ENCODE results near the gene RIOX2. TPM values are rescaled to one million over a fixed set of nuclear protein-coding genes. Genes with fewer than 3 reads are reported as not detected.

The RIOX2 gene
- total and polyA plus RNA-seq, 7 donors, result 9.0 to 23.5 (median 16.8) TPM

DNA sequence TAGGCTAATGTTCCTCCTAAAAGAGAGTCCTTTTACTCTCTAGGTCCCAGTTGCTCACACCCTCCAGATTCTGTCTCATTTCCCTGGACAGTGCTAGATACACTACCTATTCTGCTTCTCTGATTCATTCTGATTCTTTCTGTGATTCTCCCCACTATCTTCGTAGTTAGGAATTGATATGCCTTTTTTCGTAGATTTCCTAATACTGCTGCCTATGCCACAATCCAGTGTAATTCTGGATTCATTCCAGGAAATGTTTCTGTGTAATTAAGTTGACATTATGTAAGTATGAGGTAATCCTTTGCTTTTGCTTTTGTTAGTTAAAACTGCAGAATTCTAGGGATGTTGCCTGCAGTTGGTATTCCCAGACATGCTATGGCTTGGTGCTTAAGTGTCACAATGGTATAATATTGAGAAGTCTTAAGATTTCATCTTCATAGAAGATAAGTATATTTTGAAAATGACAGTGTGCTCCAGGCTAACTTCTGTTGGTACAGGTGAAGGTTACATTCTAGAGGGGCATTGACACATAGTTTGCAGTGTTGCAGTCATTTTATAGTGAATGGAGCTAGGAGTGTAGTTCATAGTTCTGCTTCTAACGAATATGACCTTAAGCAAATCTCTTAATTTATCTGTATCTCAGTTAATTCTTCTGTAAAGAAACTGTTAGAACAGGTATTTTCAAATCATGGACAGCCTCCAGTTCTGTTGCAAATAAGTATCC is 54.3 kb downstream of the RIOX2 start:
- WGBS, 2 donors, result 85 to 87% methylated on average over 3 of the region's 3 CpGs
- no peak overlapping the region for H3K27ac ChIP-seq
- intact Hi-C loops (cut with DNase I), result no loop called here
- no peak for DNase-seq
- TF ChIP-seq CTCF (IDR thresholded peaks at IDR 0.05) (no peak), EP300 (IDR thresholded peaks at IDR 0.05) (no peak), POLR2AphosphoS5 (IDR thresholded peaks at IDR 0.05) (no peak), POLR2A (IDR thresholded peaks at IDR 0.05) (no peak)
- H3K9me3 ChIP-seq, result no peaks in the 10 kb centered on the region
- H3K4me1 ChIP-seq, result no peaks in the 10 kb centered on the region
- H3K36me3 ChIP-seq, result peaks cover 2 to 91% (median 15%) of the 10 kb centered on the region in 4 donors
- no peaks in the 10 kb centered on the region for H3K27me3 ChIP-seq
- no peak overlapping the region for H3K4me3 ChIP-seq

DNA sequence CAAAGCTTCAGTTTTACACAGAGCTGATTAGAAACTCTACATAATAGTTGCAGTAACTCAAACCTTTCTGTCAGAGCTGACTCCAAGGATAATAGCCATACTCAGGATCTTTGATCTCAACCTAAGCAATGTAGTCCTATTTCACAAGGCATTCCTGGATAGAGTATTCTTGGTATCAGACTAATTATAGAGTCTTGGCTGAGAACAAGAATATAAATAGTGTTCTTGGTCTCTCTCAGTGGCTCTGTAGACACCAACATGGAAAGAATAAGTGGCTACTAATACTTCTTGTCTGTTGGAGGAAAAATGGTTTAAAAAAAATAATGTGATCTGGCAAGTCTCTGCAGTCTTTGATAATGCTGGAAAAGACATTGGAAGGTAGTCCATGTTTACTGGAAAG is 55.7 kb downstream of the RIOX2 start:
- Histone ChIP-seq H3K4me3 (no peak overlapping the region), H3K27ac (no peak overlapping the region), H3K9me3 (no peaks in the 10 kb centered on the region), H3K4me1 (peaks cover 0 to 2% (median 0%) of the 10 kb centered on the region in 4 donors), H3K36me3 (peaks cover 2 to 98% (median 14%) of the 10 kb centered on the region in 4 donors), H3K27me3 (no peaks in the 10 kb centered on the region)
- intact Hi-C loops (cut with DNase I), result no loop called here
- TF ChIP-seq CTCF (IDR thresholded peaks at IDR 0.05), result no peak
- no peak for TF ChIP-seq EP300 (IDR thresholded peaks at IDR 0.05)
- no peak for TF ChIP-seq POLR2A (IDR thresholded peaks at IDR 0.05)
- TF ChIP-seq POLR2AphosphoS5 (IDR thresholded peaks at IDR 0.05), result no peak
- DNase-seq, result no peak

GRCh38 chr3:97914388-97914787 is 57.8 kb downstream of the RIOX2 start:
- intact Hi-C loops (cut with DNase I), result no loop called here
- no peaks in the 10 kb centered on the region for H3K9me3 ChIP-seq
- H3K36me3 ChIP-seq, result peaks cover 2 to 77% (median 11%) of the 10 kb centered on the region in 4 donors
- WGBS, 2 donors, result 28 to 70% methylated on average over 2 of the region's 2 CpGs
- H3K4me1 ChIP-seq, result peaks cover 0 to 14% (median 3%) of the 10 kb centered on the region in 4 donors
- no peak for DNase-seq
- no peaks in the 10 kb centered on the region for H3K27me3 ChIP-seq
- TF ChIP-seq EP300 (IDR thresholded peaks at IDR 0.05), result no peak
- no peak for TF ChIP-seq POLR2A (IDR thresholded peaks at IDR 0.05)
- TF ChIP-seq POLR2AphosphoS5 (IDR thresholded peaks at IDR 0.05), result no peak
- no peak for TF ChIP-seq CTCF (IDR thresholded peaks at IDR 0.05)
- H3K4me3 ChIP-seq, result no peak overlapping the region
- H3K27ac ChIP-seq, result no peak overlapping the region

DNA sequence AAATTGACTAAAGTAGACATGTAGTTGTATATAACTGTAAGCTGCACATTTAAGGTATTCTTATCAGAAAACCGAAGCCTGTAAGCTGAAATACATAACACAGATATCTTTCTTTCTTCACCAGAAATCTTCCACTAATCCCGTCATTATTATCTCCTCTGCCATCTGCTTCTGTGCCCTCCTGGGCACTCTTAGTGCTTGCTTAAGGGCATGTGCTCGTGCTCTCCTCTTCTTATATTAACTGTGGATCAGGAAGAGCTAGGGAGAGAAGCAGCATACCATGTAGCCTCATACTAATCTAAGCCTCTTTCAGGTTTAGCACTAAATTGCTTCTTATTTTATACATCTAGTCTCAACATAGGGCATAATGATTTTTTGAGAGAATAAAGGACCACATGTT is 60.8 kb downstream of the RIOX2 start:
- intact Hi-C loops (cut with DNase I), result no loop called here
- no peak for TF ChIP-seq EP300 (IDR thresholded peaks at IDR 0.05)
- TF ChIP-seq POLR2A (IDR thresholded peaks at IDR 0.05), result no peak
- TF ChIP-seq CTCF (IDR thresholded peaks at IDR 0.05), result no peak
- TF ChIP-seq POLR2AphosphoS5 (IDR thresholded peaks at IDR 0.05), result no peak
- no peaks in the 10 kb centered on the region for H3K27me3 ChIP-seq
- H3K4me1 ChIP-seq, result peaks cover 0 to 14% (median 3%) of the 10 kb centered on the region in 4 donors
- H3K36me3 ChIP-seq, result peaks cover 0 to 49% (median 5%) of the 10 kb centered on the region in 4 donors
- DNase-seq, result no peak
- WGBS, 2 donors, result 87 to 95% methylated on average over 3 of the region's 3 CpGs
- peak overlapping the region in 1 of 4 donors; percentile 1 for H3K27ac ChIP-seq
- H3K9me3 ChIP-seq, result no peaks in the 10 kb centered on the region
- H3K4me3 ChIP-seq, result no peak overlapping the region
